Osteoblast (primary cell): ENCODE data around the gene MSI1. TPM values are rescaled to one million over a fixed set of nuclear protein-coding genes. Genes with fewer than 3 reads are reported as not detected.

Experiments
- DNase-seq: peaks from one replicate; pipeline ENCODE4 v3.0.0; 2011; ENCODE audit warnings: low spot score, mixed read lengths; ENCODE audit not compliant: insufficient read length; ENCODE audit errors: missing footprints
- H2AFZ ChIP-seq: 2 replicates; pipeline ENCODE4 v1.6.0; 2011; ENCODE audit warnings: mild to moderate bottlenecking, low read length
- H3K27ac ChIP-seq: 2 replicates; pipeline ENCODE4 v1.5.1; 2011; ENCODE audit warnings: mild to moderate bottlenecking, low read depth, low read length, moderate library complexity
- H3K27me3 ChIP-seq: 2 replicates; pipeline ENCODE4 v1.6.0; 2012; ENCODE audit warnings: mild to moderate bottlenecking, control low read depth, inconsistent platforms, low read length, moderate library complexity; ENCODE audit not compliant: insufficient read depth
- H3K36me3 ChIP-seq: 2 replicates; pipeline ENCODE4 v1.5.1; 2011; ENCODE audit warnings: mild to moderate bottlenecking, low read length, control low read depth, moderate library complexity; ENCODE audit not compliant: insufficient read depth
- H3K4me1 ChIP-seq: 2 replicates; pipeline ENCODE4 v1.5.1; 2011; ENCODE audit warnings: mild to moderate bottlenecking, low read length, control low read depth, moderate library complexity; ENCODE audit not compliant: insufficient read depth
- H3K4me2 ChIP-seq: 2 replicates; pipeline ENCODE4 v1.6.0; 2011; ENCODE audit warnings: mild to moderate bottlenecking, low read length; ENCODE audit not compliant: insufficient read depth
- H3K4me3 ChIP-seq: fragments of 200-600 bp; sonication (generic); 3 replicates; pipeline ENCODE4 v1.5.1; 2012; ENCODE audit warnings: mild to moderate bottlenecking, low read length, inconsistent platforms; ENCODE audit not compliant: insufficient read depth
- H3K79me2 ChIP-seq: 2 replicates; pipeline ENCODE4 v1.6.0; 2012; ENCODE audit warnings: mild to moderate bottlenecking, low read length, control low read depth, inconsistent platforms; ENCODE audit not compliant: insufficient read depth
- H3K9me3 ChIP-seq: 2 replicates; pipeline ENCODE4 v1.5.1; 2011; ENCODE audit warnings: low read depth, low read length, control low read depth
- H4K20me1 ChIP-seq: 2 replicates; pipeline ENCODE4 v1.6.0; 2012; ENCODE audit warnings: mild to moderate bottlenecking, low read length, control low read depth; ENCODE audit not compliant: insufficient read depth
- CTCF ChIP-seq: IDR thresholded peaks from 2 replicates; pipeline ENCODE4 v1.5.1; 2011; ENCODE audit warnings: mild to moderate bottlenecking, low read depth, low read length, moderate library complexity; ENCODE audit errors: extremely low read depth
- total RNA-seq: library from RNA; depleted of rRNA; stranded (reverse); fragments of >200 nt; gene quantifications from 2 replicates; pipeline ENCODE4 v1.2.3, GENCODE V29; 2012

Gene MSI1
- total RNA-seq, 1 donor, result under 0.01 TPM

GRCh38 chr12:120367233-120367923, 1.6 kb downstream of the MSI1 start:
- no peaks in the 10 kb centered on the region for H3K4me1 ChIP-seq
- peak; percentile 39 for TF ChIP-seq CTCF
- no peaks in the 10 kb centered on the region for H3K79me2 ChIP-seq
- H3K4me3 ChIP-seq, result peak overlapping the region; percentile 49
- peaks cover 51% of the 10 kb centered on the region for H3K27me3 ChIP-seq
- H3K27ac ChIP-seq, result no peak overlapping the region
- peak; percentile 88 for DNase-seq
- no peaks in the 10 kb centered on the region for H3K9me3 ChIP-seq
- peak overlapping the region; percentile 55 for H3K4me2 ChIP-seq
- no peaks in the 10 kb centered on the region for H4K20me1 ChIP-seq
- H2AFZ ChIP-seq, result peak overlapping the region; percentile 56
- H3K36me3 ChIP-seq, result no peaks in the 10 kb centered on the region

DNA sequence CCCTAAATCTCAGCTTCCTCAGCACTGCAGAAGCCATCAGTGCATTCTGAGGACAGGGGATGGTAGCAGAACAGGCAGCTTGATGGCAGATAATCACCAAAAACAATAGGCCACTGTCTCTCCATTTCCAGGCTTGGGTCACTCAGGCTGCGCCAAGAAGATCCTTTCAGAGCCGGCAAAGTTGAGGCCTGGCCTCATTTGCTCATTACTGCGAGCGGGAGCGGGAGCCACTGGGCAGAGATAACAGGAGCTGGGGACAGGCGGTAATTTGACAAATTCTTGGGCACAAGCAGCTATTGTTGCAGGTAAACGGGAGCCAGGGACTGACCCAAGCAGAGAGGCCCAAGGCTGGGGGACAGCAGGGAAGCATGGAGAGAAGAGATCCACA, 2.1 kb downstream of the MSI1 start:
- no peak for TF ChIP-seq CTCF
- Histone ChIP-seq H2AFZ (no peak overlapping the region), H3K79me2 (no peaks in the 10 kb centered on the region), H3K4me1 (peaks cover 3% of the 10 kb centered on the region), H3K4me2 (no peak overlapping the region), H4K20me1 (no peaks in the 10 kb centered on the region), H3K4me3 (no peak overlapping the region), H3K9me3 (no peaks in the 10 kb centered on the region), H3K36me3 (no peaks in the 10 kb centered on the region), H3K27ac (no peak overlapping the region), H3K27me3 (peaks cover 47% of the 10 kb centered on the region)
- DNase-seq, result peak; percentile 76

DNA sequence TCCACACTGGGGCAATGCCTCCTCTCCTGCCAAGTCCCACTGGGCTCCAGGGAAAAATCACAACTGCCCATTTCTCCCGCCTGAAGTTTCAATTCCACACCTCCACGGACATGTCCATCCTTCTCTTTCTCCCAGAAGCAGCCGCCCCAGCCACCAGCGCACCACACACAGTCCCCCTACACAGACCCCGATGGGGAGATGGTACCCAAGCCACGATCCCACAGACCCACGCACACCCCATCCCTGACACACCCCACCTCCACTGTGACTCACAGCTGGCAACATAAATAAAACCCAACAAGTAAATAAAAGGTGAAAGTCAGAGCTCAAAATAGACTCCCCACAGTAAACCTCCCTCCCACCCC, 2.6 kb downstream of the MSI1 start:
- no peaks in the 10 kb centered on the region for H3K36me3 ChIP-seq
- no peak for TF ChIP-seq CTCF
- H2AFZ ChIP-seq, result no peak overlapping the region
- peaks cover 43% of the 10 kb centered on the region for H3K27me3 ChIP-seq
- H3K79me2 ChIP-seq, result no peaks in the 10 kb centered on the region
- H3K4me2 ChIP-seq, result no peak overlapping the region
- H3K4me1 ChIP-seq, result peaks cover 4% of the 10 kb centered on the region
- DNase-seq, result no peak
- H3K4me3 ChIP-seq, result no peak overlapping the region
- H3K27ac ChIP-seq, result no peak overlapping the region
- H3K9me3 ChIP-seq, result no peaks in the 10 kb centered on the region
- H4K20me1 ChIP-seq, result no peaks in the 10 kb centered on the region

DNA sequence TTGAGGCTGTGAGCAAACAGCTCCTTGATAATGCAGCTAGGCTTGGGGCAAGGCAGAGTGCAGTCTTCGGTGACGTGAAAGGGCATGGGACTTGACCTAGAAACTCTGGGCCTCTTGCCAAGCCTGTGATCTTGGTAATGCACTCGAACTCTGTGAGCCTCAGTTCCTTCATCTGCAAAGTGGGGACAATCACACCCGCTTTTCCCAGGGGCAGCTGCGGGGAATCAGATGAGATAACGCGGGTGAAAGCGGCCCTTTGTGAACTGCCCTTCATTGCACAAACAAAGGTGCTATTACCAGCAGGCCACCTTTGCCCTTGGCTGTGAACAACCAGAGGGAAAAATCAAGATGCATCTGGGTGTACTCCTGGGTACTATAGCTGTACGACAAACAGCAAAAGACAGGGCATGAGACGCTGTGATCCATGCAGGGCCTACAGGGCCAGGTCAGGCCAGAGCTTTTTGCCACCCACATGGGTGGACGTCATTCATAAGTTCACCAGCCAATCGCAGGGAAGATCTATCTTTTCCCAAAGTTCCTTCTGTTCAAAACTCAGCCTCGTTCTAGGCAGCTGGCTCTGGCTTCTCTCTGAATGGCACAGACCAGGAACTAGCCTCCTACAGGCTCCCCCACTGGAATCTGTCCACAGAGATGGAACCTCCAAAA, 3.2 kb downstream of the MSI1 start:
- no peak overlapping the region for H2AFZ ChIP-seq
- no peak for TF ChIP-seq CTCF
- H3K27ac ChIP-seq, result no peak overlapping the region
- H3K4me2 ChIP-seq, result no peak overlapping the region
- H3K79me2 ChIP-seq, result no peaks in the 10 kb centered on the region
- peaks cover 38% of the 10 kb centered on the region for H3K27me3 ChIP-seq
- H4K20me1 ChIP-seq, result no peaks in the 10 kb centered on the region
- DNase-seq, result no peak
- no peak overlapping the region for H3K4me3 ChIP-seq
- no peaks in the 10 kb centered on the region for H3K9me3 ChIP-seq
- H3K4me1 ChIP-seq, result peaks cover 4% of the 10 kb centered on the region
- H3K36me3 ChIP-seq, result no peaks in the 10 kb centered on the region
